Neural progenitor cell (in vitro differentiated cells): ENCODE data around the gene PSG1. TPM values are rescaled to one million over a fixed set of nuclear protein-coding genes. Genes with fewer than 3 reads are reported as not detected.
"Not testable (repeated sequence)": the region's sequence is repeated elsewhere in the genome, so short reads cannot be mapped to it uniquely, and the experiment has no call there.

Experiments used
- DNase-seq: peaks from one replicate; pipeline ENCODE4 v3.0.0-alpha.2; 2016; ENCODE audit warnings: low spot score
- H2AFZ ChIP-seq: fragments of 200-600 bp; sonication (generic); replicated peaks from 2 replicates; pipeline ENCODE4 v1.6.1; 2016; ENCODE audit warnings: antibody characterized with exemption
- H3F3A ChIP-seq: fragments of 200-600 bp; sonication (generic); 2 replicates; pipeline ENCODE4 v1.6.1; 2016; ENCODE audit warnings: antibody characterized with exemption, low read depth
- H3K27ac ChIP-seq: fragments of 200-600 bp; sonication (generic); 2 replicates; pipeline ENCODE4 v1.5.1; 2016; ENCODE audit warnings: mild to moderate bottlenecking
- H3K27me3 ChIP-seq: fragments of 200-600 bp; sonication (generic); 2 replicates; pipeline ENCODE4 v1.6.1; 2016; ENCODE audit warnings: mild to moderate bottlenecking, moderate library complexity
- H3K36me3 ChIP-seq: fragments of 200-600 bp; sonication (generic); 2 replicates; pipeline ENCODE4 v1.5.1; 2016
- H3K4me1 ChIP-seq: fragments of 200-600 bp; sonication (generic); 2 replicates; pipeline ENCODE4 v1.6.1; 2016; ENCODE audit warnings: mixed run types
- H3K4me2 ChIP-seq: fragments of 200-600 bp; sonication (generic); 2 replicates; pipeline ENCODE4 v1.6.1; 2016
- H3K4me3 ChIP-seq: fragments of 200-600 bp; sonication (generic); 2 replicates; pipeline ENCODE4 v1.5.1; 2016
- H3K79me2 ChIP-seq: fragments of 200-600 bp; sonication (generic); 2 replicates; pipeline ENCODE4 v1.6.1; 2016; ENCODE audit warnings: low read depth
- H3K9ac ChIP-seq: fragments of 200-600 bp; sonication (generic); 2 replicates; pipeline ENCODE4 v1.6.1; 2016
- H3K9me3 ChIP-seq: fragments of 200-600 bp; sonication (generic); 2 replicates; pipeline ENCODE4 v1.5.1; 2016; ENCODE audit warnings: low read depth
- H4K20me1 ChIP-seq: fragments of 200-600 bp; sonication (generic); 2 replicates; pipeline ENCODE4 v1.6.1; 2016; ENCODE audit warnings: low read depth
- H3K27ac Mint-ChIP-seq: 3 replicates; pipeline ENCODE4 v1.8.0; 2021; ENCODE audit warnings: mixed read lengths
- H3K27me3 Mint-ChIP-seq: 2 replicates; pipeline ENCODE4 v1.8.0; 2022; ENCODE audit warnings: low read depth, mild to moderate bottlenecking, inconsistent platforms, moderate library complexity, mixed read lengths; ENCODE audit not compliant: insufficient read depth
- H3K36me3 Mint-ChIP-seq: 3 replicates; pipeline ENCODE4 v1.8.0; 2021; ENCODE audit warnings: mixed read lengths
- H3K4me1 Mint-ChIP-seq: 3 replicates; pipeline ENCODE4 v1.8.0; 2021; ENCODE audit warnings: mixed read lengths
- H3K4me3 Mint-ChIP-seq: 3 replicates; pipeline ENCODE4 v1.8.0; 2021; ENCODE audit warnings: mild to moderate bottlenecking, moderate library complexity, mixed read lengths
- H3K9me3 Mint-ChIP-seq: 3 replicates; pipeline ENCODE4 v1.8.0; 2020; ENCODE audit warnings: mixed read lengths
- EZH2 ChIP-seq: fragments of 200-600 bp; sonication (generic); IDR thresholded peaks from 2 replicates; pipeline ENCODE4 v1.6.1; 2017; ENCODE audit warnings: antibody characterized with exemption, mild to moderate bottlenecking, moderate library complexity
- EZH2phosphoT487 ChIP-seq: fragments of 200-600 bp; sonication (generic); IDR thresholded peaks from 2 replicates; pipeline ENCODE4 v1.6.1; 2017; ENCODE audit warnings: antibody characterized with exemption
- total RNA-seq: library from RNA; depleted of rRNA; stranded (reverse); fragments of >200 nt; gene quantifications from 2 replicates; pipeline ENCODE4 v1.2.3, GENCODE V29; 2015; ENCODE audit warnings: low replicate concordance
- TF ChIP-seq, protein P1 (sequence below): fragments of 200-600 bp; sonication (generic); IDR thresholded peaks from 2 replicates; pipeline ENCODE4 v1.5.1; 2017; ENCODE audit warnings: antibody characterized with exemption, mild to moderate bottlenecking

Gene PSG1
- total RNA-seq, result not detected in 2 replicates

DNA sequence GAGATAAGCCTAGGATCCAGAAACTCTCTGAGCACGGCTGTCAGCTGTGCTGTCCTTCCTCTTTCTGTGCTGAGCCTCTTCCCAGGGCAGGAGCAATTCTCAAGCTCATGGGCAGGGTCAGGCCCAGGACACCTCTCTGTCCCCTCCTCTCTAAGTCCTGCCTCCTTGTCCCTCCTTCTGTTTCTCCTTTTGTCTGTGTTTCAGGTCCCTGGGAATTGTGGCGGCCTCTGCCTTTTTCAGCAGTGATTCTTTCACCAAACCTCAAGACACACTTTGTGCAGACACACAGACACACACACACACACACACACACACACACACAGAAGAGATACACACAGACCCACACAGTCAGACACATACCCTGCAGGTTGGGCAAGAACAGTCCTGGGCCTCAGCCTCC is at the start of gene PSG1:
PSG1 (minus strand) TSS at position 101 of the 400 bp plus-strand sequence. CDS start 132 bp downstream, outside the sequence.
- no peak within 1 kb of the TSS for H3K27ac Mint-ChIP-seq
- H3K4me3 Mint-ChIP-seq, result no peak within 1 kb of the TSS
- Histone ChIP-seq H2AFZ (no peak within 1 kb of the TSS), H3K4me3 (no peak within 1 kb of the TSS), H3K79me2 (no peaks in the 10 kb centered on the region), H3F3A (no peaks in the 10 kb centered on the region), H3K4me1 (no peaks in the 10 kb centered on the region), H3K36me3 (no peaks in the 10 kb centered on the region), H3K4me2 (no peak within 1 kb of the TSS), H3K27me3 (no peaks in the 10 kb centered on the region), H3K9me3 (peaks cover 5% of the 10 kb centered on the region), H4K20me1 (no peaks in the 10 kb centered on the region), H3K9ac (no peak within 1 kb of the TSS), H3K27ac (no peak within 1 kb of the TSS)
- peaks cover 10% of the 10 kb centered on the region for H3K27me3 Mint-ChIP-seq
- no peaks in the 10 kb centered on the region for H3K4me1 Mint-ChIP-seq
- TF ChIP-seq, protein P1, sequence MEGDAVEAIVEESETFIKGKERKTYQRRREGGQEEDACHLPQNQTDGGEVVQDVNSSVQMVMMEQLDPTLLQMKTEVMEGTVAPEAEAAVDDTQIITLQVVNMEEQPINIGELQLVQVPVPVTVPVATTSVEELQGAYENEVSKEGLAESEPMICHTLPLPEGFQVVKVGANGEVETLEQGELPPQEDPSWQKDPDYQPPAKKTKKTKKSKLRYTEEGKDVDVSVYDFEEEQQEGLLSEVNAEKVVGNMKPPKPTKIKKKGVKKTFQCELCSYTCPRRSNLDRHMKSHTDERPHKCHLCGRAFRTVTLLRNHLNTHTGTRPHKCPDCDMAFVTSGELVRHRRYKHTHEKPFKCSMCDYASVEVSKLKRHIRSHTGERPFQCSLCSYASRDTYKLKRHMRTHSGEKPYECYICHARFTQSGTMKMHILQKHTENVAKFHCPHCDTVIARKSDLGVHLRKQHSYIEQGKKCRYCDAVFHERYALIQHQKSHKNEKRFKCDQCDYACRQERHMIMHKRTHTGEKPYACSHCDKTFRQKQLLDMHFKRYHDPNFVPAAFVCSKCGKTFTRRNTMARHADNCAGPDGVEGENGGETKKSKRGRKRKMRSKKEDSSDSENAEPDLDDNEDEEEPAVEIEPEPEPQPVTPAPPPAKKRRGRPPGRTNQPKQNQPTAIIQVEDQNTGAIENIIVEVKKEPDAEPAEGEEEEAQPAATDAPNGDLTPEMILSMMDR, result no peak
- TF ChIP-seq EZH2 (no peak), EZH2phosphoT487 (no peak)
- peaks cover 56% of the 10 kb centered on the region for H3K9me3 Mint-ChIP-seq
- no peaks in the 10 kb centered on the region for H3K36me3 Mint-ChIP-seq
- no peak for DNase-seq

DNA sequence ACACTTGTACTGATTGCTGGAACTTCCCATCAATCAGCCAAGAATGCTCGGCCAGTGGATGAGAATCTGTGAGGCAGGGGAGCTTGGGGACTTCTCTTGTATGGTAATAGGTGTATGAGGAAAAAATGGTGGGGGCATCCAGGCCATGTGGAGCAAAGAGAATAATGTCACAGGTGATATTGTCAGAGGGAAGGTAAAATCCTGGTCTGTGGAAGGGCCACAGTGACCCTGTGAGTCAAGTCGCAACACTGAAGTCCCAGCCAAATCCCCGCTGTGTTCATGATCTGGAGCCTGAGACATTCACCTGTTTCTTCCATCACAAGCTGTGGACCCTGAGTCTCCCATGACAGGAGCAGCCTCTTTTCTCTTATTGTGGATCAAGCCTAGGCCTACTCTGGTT is 49.4 kb upstream of the PSG1 start:
- Mint-ChIP-seq H3K9me3 (peaks cover 30% of the 10 kb centered on the region), H3K27ac (no peak overlapping the region), H3K4me3 (no peak overlapping the region), H3K27me3 (peaks cover 2% of the 10 kb centered on the region), H3K4me1 (no peaks in the 10 kb centered on the region), H3K36me3 (no peaks in the 10 kb centered on the region)
- Histone ChIP-seq H3K4me1 (no peaks in the 10 kb centered on the region), H3K9me3 (peaks cover 5% of the 10 kb centered on the region), H3F3A (no peaks in the 10 kb centered on the region), H3K4me2 (no peak overlapping the region), H3K36me3 (no peaks in the 10 kb centered on the region), H2AFZ (no peak overlapping the region), H3K4me3 (no peak overlapping the region), H3K27me3 (no peaks in the 10 kb centered on the region), H3K9ac (no peak overlapping the region), H4K20me1 (no peaks in the 10 kb centered on the region), H3K79me2 (no peaks in the 10 kb centered on the region), H3K27ac (no peak overlapping the region)
- no peak for DNase-seq
- no peak for TF ChIP-seq EZH2
- TF ChIP-seq EZH2phosphoT487, result no peak
- TF ChIP-seq, protein P1, result no peak

DNA sequence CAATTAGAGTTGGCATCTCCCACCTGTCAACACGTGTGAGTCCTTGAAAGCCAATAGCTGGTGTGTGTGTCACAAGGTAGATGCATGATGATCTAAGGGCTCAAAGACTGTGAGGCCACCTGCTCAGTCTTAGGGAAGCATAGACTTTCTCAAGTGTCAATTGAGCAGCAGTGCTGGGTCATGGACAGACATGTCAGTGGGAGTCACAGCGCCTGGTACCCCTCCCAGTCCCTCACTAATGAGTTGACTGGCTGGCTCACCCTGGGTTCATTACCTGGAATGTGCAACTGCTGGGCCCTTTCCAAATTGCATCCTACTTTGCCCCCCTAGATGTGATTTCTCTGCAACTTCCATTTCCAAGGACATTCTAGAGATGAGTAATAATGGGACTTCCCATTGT is 47.3 kb upstream of the PSG1 start:
- no peaks in the 10 kb centered on the region for H3K36me3 ChIP-seq
- H3K4me3 ChIP-seq, result no peak overlapping the region
- no peak overlapping the region for H3K27ac ChIP-seq
- H3K4me1 ChIP-seq, result no peaks in the 10 kb centered on the region
- H3K27me3 Mint-ChIP-seq, result no peaks in the 10 kb centered on the region
- H4K20me1 ChIP-seq, result no peaks in the 10 kb centered on the region
- no peak for TF ChIP-seq EZH2phosphoT487
- TF ChIP-seq, protein P1, result no peak
- no peak for TF ChIP-seq EZH2
- no peak overlapping the region for H3K4me3 Mint-ChIP-seq
- no peak overlapping the region for H2AFZ ChIP-seq
- no peaks in the 10 kb centered on the region for H3K27me3 ChIP-seq
- H3K36me3 Mint-ChIP-seq, result no peaks in the 10 kb centered on the region
- H3K9me3 ChIP-seq, result peaks cover 5% of the 10 kb centered on the region
- H3K27ac Mint-ChIP-seq, result no peak overlapping the region
- H3K9me3 Mint-ChIP-seq, result peaks cover 28% of the 10 kb centered on the region
- no peaks in the 10 kb centered on the region for H3K79me2 ChIP-seq
- no peaks in the 10 kb centered on the region for H3K4me1 Mint-ChIP-seq
- H3F3A ChIP-seq, result no peaks in the 10 kb centered on the region
- DNase-seq, result no peak
- no peak overlapping the region for H3K9ac ChIP-seq
- no peak overlapping the region for H3K4me2 ChIP-seq

DNA sequence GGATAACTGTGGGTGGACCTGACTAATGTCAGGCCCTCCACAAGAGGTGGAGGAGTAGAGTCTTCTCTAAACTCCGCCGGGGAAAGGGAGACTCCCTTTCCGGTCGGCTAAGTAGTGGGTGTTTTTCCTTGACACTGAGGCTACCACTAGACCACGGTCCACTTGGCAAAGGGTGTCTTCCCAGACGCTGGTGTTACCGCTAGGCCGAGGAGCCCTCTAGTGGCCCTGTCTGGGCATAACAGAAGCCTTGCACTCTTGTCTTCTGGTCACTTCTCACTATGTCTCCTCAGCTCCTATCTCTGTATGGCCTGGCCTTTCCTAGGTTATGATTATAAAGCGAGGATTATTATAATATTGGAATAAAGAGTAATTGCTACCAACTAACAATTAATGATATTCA is 43.6 kb upstream of the PSG1 start:
- H3K27ac ChIP-seq, DNase-seq, H3K79me2 ChIP-seq, H3K27me3 ChIP-seq, H3K4me3 ChIP-seq, H3K4me1 ChIP-seq, H3K9ac ChIP-seq, H2AFZ ChIP-seq, H3K36me3 Mint-ChIP-seq, H3K4me3 Mint-ChIP-seq, H3F3A ChIP-seq, H3K27me3 Mint-ChIP-seq, H4K20me1 ChIP-seq, H3K4me1 Mint-ChIP-seq, H3K9me3 ChIP-seq, H3K27ac Mint-ChIP-seq, H3K4me2 ChIP-seq, H3K36me3 ChIP-seq: not testable (repeated sequence)
- TF ChIP-seq, protein P1, result peak; percentile 39
- peaks cover 34% of the 10 kb centered on the region for H3K9me3 Mint-ChIP-seq

DNA sequence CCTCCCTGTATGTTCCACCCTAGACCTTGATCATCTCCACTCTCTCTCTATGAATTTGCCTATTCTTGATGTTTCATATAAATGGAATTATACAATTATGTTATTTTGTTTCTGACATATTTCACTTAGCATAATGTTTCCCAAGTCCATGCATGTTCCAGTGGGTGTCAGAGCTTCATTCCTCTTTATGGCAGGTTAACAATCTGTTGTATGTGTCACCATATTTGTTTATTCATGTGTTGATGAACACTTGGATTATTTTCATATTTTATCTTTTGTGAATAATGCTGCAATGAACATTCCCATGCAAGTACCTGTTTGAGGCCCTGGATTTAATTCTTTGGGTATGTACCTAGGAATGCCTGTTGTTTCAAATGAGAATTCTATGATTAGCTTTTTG is 41.5 kb upstream of the PSG1 start:
- H3F3A ChIP-seq, H3K27ac ChIP-seq, H3K4me1 ChIP-seq, H2AFZ ChIP-seq, H3K27me3 ChIP-seq, H3K9me3 ChIP-seq, H3K27me3 Mint-ChIP-seq, H3K36me3 Mint-ChIP-seq, H3K4me3 ChIP-seq, H3K4me2 ChIP-seq, H3K4me1 Mint-ChIP-seq, H3K4me3 Mint-ChIP-seq, H3K79me2 ChIP-seq, H3K9ac ChIP-seq, H3K27ac Mint-ChIP-seq, H3K36me3 ChIP-seq, H4K20me1 ChIP-seq, DNase-seq: not testable (repeated sequence)
- H3K9me3 Mint-ChIP-seq, result peaks cover 40% of the 10 kb centered on the region
